Epithelial cell of esophagus (primary cell): Measurements from ENCODE around the gene ZNF425.

Experiments
- DNase-seq: peaks from one replicate; pipeline ENCODE4 v3.0.0; 2010; ENCODE audit warnings: low read depth
- H3K4me3 ChIP-seq: 2 replicates; pipeline ENCODE4 v1.5.1; 2011; ENCODE audit warnings: mild to moderate bottlenecking, low read length, control low read depth
- CTCF ChIP-seq: IDR thresholded peaks from 2 replicates; pipeline ENCODE4 v1.5.1; 2011; ENCODE audit warnings: low read depth, mild to moderate bottlenecking, low read length, control low read depth, inconsistent platforms; ENCODE audit not compliant: insufficient read depth; ENCODE audit errors: missing control alignments

The ZNF425 gene

GRCh38 chr7:149090397-149091195, 35.5 kb downstream of the ZNF425 start, which contains the start of gene ZNF786:
Gene ZNF786, minus strand, starts transcription at chr7:149090718. Its CDS starts 78 bp downstream, at chr7:149090640.
- TF ChIP-seq CTCF, result peak; percentile 63
- DNase-seq, result peak; percentile 93
- H3K4me3 ChIP-seq, result peak within 1 kb of the TSS; percentile 87

- no peak for TF ChIP-seq CTCF
- no peak for DNase-seq
- no peak overlapping the region for H3K4me3 ChIP-seq
These were observed 38.7 kb downstream of the ZNF425 start for GRCh38 chr7:149087376-149087775.

DNA sequence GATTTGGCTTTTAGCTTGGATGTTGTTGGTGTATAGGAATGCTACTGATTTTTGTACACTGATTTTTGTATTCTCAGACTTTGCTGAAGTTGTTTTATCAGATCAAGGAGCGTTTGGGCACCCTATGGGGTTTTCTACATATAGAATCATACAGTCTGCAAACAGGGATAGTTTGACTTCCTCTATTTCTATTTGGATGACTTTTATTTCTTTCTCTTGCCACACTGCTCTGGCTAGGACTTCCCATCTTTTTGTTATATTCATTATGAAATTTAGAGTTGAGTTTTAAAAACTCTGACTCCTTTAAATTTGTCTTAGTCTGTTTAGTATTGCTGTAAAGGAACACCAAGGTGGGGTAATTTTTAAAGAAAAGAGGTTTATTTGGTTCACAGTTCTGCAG, 40.3 kb downstream of the ZNF425 start:
- no peak overlapping the region for H3K4me3 ChIP-seq
- TF ChIP-seq CTCF, result no peak
- no peak for DNase-seq

DNA sequence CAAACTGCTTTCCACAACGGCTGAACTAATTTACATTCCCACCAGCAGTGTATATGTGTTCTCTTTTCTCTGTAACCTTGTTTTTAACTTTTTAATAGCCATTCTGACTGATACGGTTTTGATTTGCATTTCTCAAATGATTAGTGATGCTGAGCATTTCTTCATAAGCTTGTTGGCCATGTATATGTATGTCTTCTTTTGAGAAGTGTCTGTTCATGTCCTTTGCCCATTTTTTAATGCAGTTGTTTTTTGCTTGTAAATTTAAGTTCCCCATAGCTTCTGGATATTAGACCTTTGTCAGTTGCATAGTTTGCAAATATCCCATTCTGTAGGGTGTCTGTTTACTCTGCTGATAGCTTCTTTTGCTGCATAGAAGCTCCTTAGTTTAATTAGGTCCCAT, 41.7 kb downstream of the ZNF425 start:
- no peak overlapping the region for H3K4me3 ChIP-seq
- no peak for TF ChIP-seq CTCF
- DNase-seq, result no peak

- no peak for DNase-seq
- no peak for TF ChIP-seq CTCF
These were observed 44.2 kb downstream of the ZNF425 start for GRCh38 chr7:149081914-149082313.

DNA sequence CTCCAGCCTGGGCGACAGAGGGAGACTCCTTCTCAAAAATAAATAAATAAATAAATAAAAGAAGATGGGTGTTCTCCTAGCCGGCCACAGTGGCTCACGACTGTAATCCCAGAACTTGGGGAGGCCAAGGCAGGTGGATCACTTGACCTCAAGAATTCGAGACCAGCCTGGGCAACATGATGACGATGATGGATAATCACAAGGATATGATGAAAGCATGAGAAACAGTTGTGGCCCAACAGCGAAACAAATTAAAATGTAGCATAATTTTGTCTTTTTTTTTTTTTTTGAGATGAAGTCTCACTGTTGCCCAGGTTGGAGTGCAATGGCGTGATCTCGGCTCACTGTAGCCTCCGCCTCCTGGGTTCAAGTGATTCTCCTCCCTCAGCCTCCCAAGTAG, 48.5 kb downstream of the ZNF425 start:
- no peak overlapping the region for H3K4me3 ChIP-seq
- no peak for DNase-seq
- TF ChIP-seq CTCF, result no peak

More at GRCh38 chr7:149081914-149082313, 44.2 kb downstream of the ZNF425 start:
- no peak overlapping the region for H3K4me3 ChIP-seq

- no peak for DNase-seq
- no peak overlapping the region for H3K4me3 ChIP-seq
- TF ChIP-seq CTCF, result no peak
These were observed 50.8 kb downstream of the ZNF425 start for GRCh38 chr7:149075286-149075685.
